Astrocyte of the hippocampus (primary cell): Measurements from ENCODE around the gene ARHGAP33.
"Not testable (repeated sequence)": the region's sequence is repeated elsewhere in the genome, so short reads cannot be mapped to it uniquely, and the experiment has no call there.

Experiments used
- DNase-seq: peaks from one replicate; pipeline ENCODE4 v3.0.0; 2011; ENCODE audit warnings: low read depth, low spot score

Gene ARHGAP33

GRCh38 chr19:35792312-35792711 lies 16.9 kb downstream of the ARHGAP33 start:
- no peak for DNase-seq

- no peak for DNase-seq
Observed at GRCh38 chr19:35792888-35793287, 17.5 kb downstream of the ARHGAP33 start.

GRCh38 chr19:35793381-35794165 lies 18.2 kb downstream of the ARHGAP33 start:
- no peak for DNase-seq

GRCh38 chr19:35795564-35795963 lies 20.2 kb downstream of the ARHGAP33 start:
- not testable (repeated sequence) for DNase-seq

GRCh38 chr19:35796645-35797542 lies 21.5 kb downstream of the ARHGAP33 start:
- DNase-seq = no peak

GRCh38 chr19:35797663-35798062 lies 22.3 kb downstream of the ARHGAP33 start:
- DNase-seq = peak; percentile 19

- no peak for DNase-seq
Observed at GRCh38 chr19:35801828-35802227, 26.5 kb downstream of the ARHGAP33 start.

- DNase-seq = no peak
Observed at GRCh38 chr19:35805526-35806102, 30.2 kb downstream of the ARHGAP33 start.

GRCh38 chr19:35806597-35806996 lies 31.2 kb downstream of the ARHGAP33 start:
- no peak for DNase-seq

- no peak for DNase-seq
Observed at GRCh38 chr19:35807633-35808032, 32.3 kb downstream of the ARHGAP33 start.

- DNase-seq = no peak
Observed at GRCh38 chr19:35811317-35812219, 36.2 kb downstream of the ARHGAP33 start.

- DNase-seq = no peak
Observed at GRCh38 chr19:35812220-35813042, 37.1 kb downstream of the ARHGAP33 start, which contains the start of gene PRODH2. Gene PRODH2, minus strand, starts transcription at chr19:35812845. Its CDS starts 40 bp downstream, at chr19:35812805.

GRCh38 chr19:35813043-35813890 lies 37.9 kb downstream of the ARHGAP33 start:
- no peak for DNase-seq

- DNase-seq = no peak
Observed at GRCh38 chr19:35816262-35816661, 40.9 kb downstream of the ARHGAP33 start.

GRCh38 chr19:35816846-35817245 lies 41.5 kb downstream of the ARHGAP33 start:
- no peak for DNase-seq

- no peak for DNase-seq
Observed at GRCh38 chr19:35818445-35818844, 43.1 kb downstream of the ARHGAP33 start.

GRCh38 chr19:35822579-35822978 lies 47.2 kb downstream of the ARHGAP33 start:
- no peak for DNase-seq

GRCh38 chr19:35824150-35824549 lies 48.8 kb downstream of the ARHGAP33 start:
- no peak for DNase-seq

GRCh38 chr19:35828692-35829301 lies 53.4 kb downstream of the ARHGAP33 start:
- DNase-seq = peak; percentile 87
